Lower lobe of right lung (tissue), 2 donors: ENCODE measurements around the gene GAL3ST2. TPM values are rescaled to one million over a fixed set of nuclear protein-coding genes. Genes with fewer than 3 reads are reported as not detected.

Experiments
- ATAC-seq, 2 donors: fragments of 200-7000 bp; cut with Tn5 transposase; one replicate each; pipeline ENCODE4 v1.9.1; 2020 to 2022; ENCODE audit warnings: mild to moderate bottlenecking in 2 of 2, moderate library complexity in 2 of 2
- DNase-seq: peaks from one replicate; pipeline ENCODE4 v3.0.0-alpha.2; 2020
- H3K27ac ChIP-seq: fragments of 200-600 bp; one replicate; pipeline ENCODE4 v1.8.0; 2022
- H3K27me3 ChIP-seq: fragments of 200-600 bp; one replicate; pipeline ENCODE4 v1.8.0; 2022; ENCODE audit warnings: low read depth
- H3K36me3 ChIP-seq: fragments of 200-600 bp; one replicate; pipeline ENCODE4 v1.8.0; 2022; ENCODE audit warnings: mild to moderate bottlenecking
- H3K4me1 ChIP-seq: fragments of 200-600 bp; one replicate; pipeline ENCODE4 v1.8.0; 2022
- H3K4me3 ChIP-seq: fragments of 200-600 bp; one replicate; pipeline ENCODE4 v1.8.0; 2022; ENCODE audit warnings: mild to moderate bottlenecking
- H3K9me3 ChIP-seq: fragments of 200-600 bp; one replicate; pipeline ENCODE4 v1.8.0; 2022
- CTCF ChIP-seq: fragments of 200-600 bp; IDR thresholded peaks from one replicate; pipeline ENCODE4 v1.8.0; 2022; ENCODE audit warnings: antibody characterized with exemption, mild to moderate bottlenecking
- intact Hi-C: fragments of 100-400 bp; cut with DNase I; formaldehyde crosslinking; loops from one replicate; pipeline ENCODE4 v1.11.0; 2022
- total RNA-seq: library from RNA; stranded (reverse); fragmentation: NEBNext Ultra II Directional; extraction: Animal tissue kit (Norgen Biotek cat#: 25700); gene quantifications from one replicate; pipeline ENCODE4 v1.2.1, GENCODE V29; 2021
- donor health status: DM: no; HTN: yes; CAD: no; lungs with severe emphysema.

Gene GAL3ST2
- total RNA-seq, 1 donor from 2014 or later, result not detected

- Histone ChIP-seq H3K27ac (no peak overlapping the region), H3K36me3 (no peaks in the 10 kb centered on the region), H3K4me1 (no peaks in the 10 kb centered on the region), H3K9me3 (no peaks in the 10 kb centered on the region), H3K27me3 (peaks cover 9% of the 10 kb centered on the region), H3K4me3 (no peak overlapping the region)
- DNase-seq (no peak), ATAC-seq (no peak)
- no peak for TF ChIP-seq CTCF
- intact Hi-C loops, result no loop called here
Observed at GRCh38 chr2:241851325-241852115, 74.9 kb downstream of the GAL3ST2 start.

GRCh38 chr2:241852116-241852980 lies 75.7 kb downstream of the GAL3ST2 start:
- H3K27me3 ChIP-seq, result peaks cover 9% of the 10 kb centered on the region
- no peaks in the 10 kb centered on the region for H3K36me3 ChIP-seq
- peak; percentile 35 for DNase-seq
- ATAC-seq, result no peak
- no peak for TF ChIP-seq CTCF
- H3K4me3 ChIP-seq, result no peak overlapping the region
- no peak overlapping the region for H3K27ac ChIP-seq
- intact Hi-C loops, result no loop called here
- H3K4me1 ChIP-seq, result no peaks in the 10 kb centered on the region
- no peaks in the 10 kb centered on the region for H3K9me3 ChIP-seq

- H3K4me3 ChIP-seq, result no peak overlapping the region
- intact Hi-C loops, result no loop called here
- H3K4me1 ChIP-seq, result no peaks in the 10 kb centered on the region
- ATAC-seq (no peak), DNase-seq (no peak)
- no peak for TF ChIP-seq CTCF
- no peak overlapping the region for H3K27ac ChIP-seq
- H3K9me3 ChIP-seq, result no peaks in the 10 kb centered on the region
- H3K36me3 ChIP-seq, result no peaks in the 10 kb centered on the region
- H3K27me3 ChIP-seq, result peaks cover 9% of the 10 kb centered on the region
Observed at GRCh38 chr2:241852981-241853631, 76.5 kb downstream of the GAL3ST2 start.

Other genes with a start within 250 kb of the GAL3ST2 start
- 44.2 TPM for gene BOK, start 218.1 kb upstream of the GAL3ST2 start, total RNA-seq
- 39.8 TPM for gene THAP4, start 139.7 kb upstream of the GAL3ST2 start, total RNA-seq
- 62.7 TPM for gene ATG4B, start 139.1 kb upstream of the GAL3ST2 start, total RNA-seq
- gene DTYMK, start 90.0 kb upstream of the GAL3ST2 start, total RNA-seq, result 17.3 TPM
- gene ING5, start 74.8 kb upstream of the GAL3ST2 start, total RNA-seq, result 36.5 TPM
- 29.4 TPM for gene D2HGDH, start 42.2 kb upstream of the GAL3ST2 start, total RNA-seq
- not detected for gene NEU4, start 32.4 kb downstream of the GAL3ST2 start, total RNA-seq
- gene PDCD1, start 82.1 kb downstream of the GAL3ST2 start, total RNA-seq, result 1.4 TPM
- not detected for gene RTP5, start 92.9 kb downstream of the GAL3ST2 start, total RNA-seq